Naive thymus-derived CD4-positive, alpha-beta T cell (primary cell): ENCODE measurements around the gene SSBP3. TPM values are rescaled to one million over a fixed set of nuclear protein-coding genes. Genes with fewer than 3 reads are reported as not detected.

Source experiments
- ATAC-seq: fragments of 150-1000 bp; cut with Tn5 transposase; 2 replicates; pipeline ENCODE4 v1.10.0; 2021; ENCODE audit warnings: mild to moderate bottlenecking, moderate library complexity
- CTCF ChIA-PET: fragments of 350-600 bp; sonication (Branson Sonifier 250); formaldehyde crosslinking; loops from one replicate; lab custom pipeline; 2021; ENCODE audit warnings: antibody characterized with exemption; lab: Charles Lee
- POLR2A ChIA-PET: fragments of 350-600 bp; sonication (Branson Sonifier 250); formaldehyde crosslinking; loops from one replicate; lab custom pipeline; 2021; ENCODE audit warnings: antibody characterized with exemption, inconsistent platforms; lab: Charles Lee
- DNase-seq, 9 donors: peaks; one replicate each; pipeline versions ENCODE4 v3.0.0 to v3.0.0-alpha.2; 2020 to 2022; ENCODE audit warnings: mixed read lengths in 1 of 9
- H3K27ac ChIP-seq: one replicate; pipeline ENCODE4 v1.7.0; 2013; ENCODE audit warnings: mild to moderate bottlenecking, low read depth, low read length, moderate library complexity
- H3K27me3 ChIP-seq, 2 donors: one replicate each; pipeline ENCODE4 v1.7.0; 2013; ENCODE audit warnings: low read length in 2 of 2, mild to moderate bottlenecking in 2 of 2, moderate library complexity in 2 of 2; ENCODE audit not compliant: control insufficient read depth in 2 of 2, insufficient read depth in 2 of 2
- H3K36me3 ChIP-seq, 3 experiments: 1 replicate in 2 of 3; 2 replicates in 1 of 3; pipeline ENCODE4 v1.7.0; 2013; ENCODE audit warnings: low read length in 3 of 3, mild to moderate bottlenecking in 3 of 3, moderate library complexity in 1 of 3; ENCODE audit not compliant: insufficient read depth in 3 of 3, control insufficient read depth in 2 of 3
- H3K4me1 ChIP-seq, 2 donors: one replicate each; pipeline ENCODE4 v1.7.0; 2013; ENCODE audit warnings: low read length in 2 of 2, mild to moderate bottlenecking in 2 of 2, moderate library complexity in 1 of 2; ENCODE audit not compliant: control insufficient read depth in 2 of 2, insufficient read depth in 2 of 2
- H3K4me3 ChIP-seq: 2 replicates; pipeline ENCODE4 v1.7.0; 2013; ENCODE audit warnings: mild to moderate bottlenecking, low read length
- H3K9me3 ChIP-seq, 3 experiments: 1 replicate in 2 of 3; 2 replicates in 1 of 3; pipeline ENCODE4 v1.7.0; 2013; ENCODE audit warnings: low read length in 3 of 3; ENCODE audit not compliant: control insufficient read depth in 2 of 3
- H3K27ac Mint-ChIP-seq, 9 donors: one replicate each; pipeline ENCODE4 v1.8.0; 2020 to 2022; ENCODE audit warnings: mixed read lengths in 9 of 9, mild to moderate bottlenecking in 8 of 9, moderate library complexity in 5 of 9, inconsistent platforms in 2 of 9
- H3K27me3 Mint-ChIP-seq, 5 donors: one replicate each; pipeline ENCODE4 v1.8.0; 2021 to 2022; ENCODE audit warnings: mixed read lengths in 5 of 5, mild to moderate bottlenecking in 1 of 5
- H3K36me3 Mint-ChIP-seq, 5 donors: one replicate each; pipeline ENCODE4 v1.8.0; 2020 to 2022; ENCODE audit warnings: mixed read lengths in 5 of 5, mild to moderate bottlenecking in 3 of 5, inconsistent platforms in 1 of 5
- H3K4me1 Mint-ChIP-seq, 7 donors: one replicate each; pipeline ENCODE4 v1.8.0; 2020 to 2022; ENCODE audit warnings: mixed read lengths in 7 of 7, mild to moderate bottlenecking in 3 of 7, inconsistent platforms in 1 of 7
- H3K4me3 Mint-ChIP-seq, 10 donors: one replicate each; pipeline ENCODE4 v1.8.0; 2020 to 2022; ENCODE audit warnings: mild to moderate bottlenecking in 10 of 10, mixed read lengths in 10 of 10, moderate library complexity in 6 of 10, inconsistent platforms in 2 of 10
- H3K9me3 Mint-ChIP-seq, 11 donors: one replicate each; pipeline ENCODE4 v1.8.0; 2020 to 2022; ENCODE audit warnings: mixed read lengths in 11 of 11, mild to moderate bottlenecking in 4 of 11, inconsistent platforms in 1 of 11, moderate library complexity in 1 of 11
- intact Hi-C, 2 donors: fragments of 100-400 bp; cut with micrococcal nuclease; formaldehyde crosslinking; loops; one replicate each; pipeline ENCODE4 v1.15.1; 2023
- polyA plus RNA-seq, 2 donors: library from polyadenylated mRNA; unstranded; fragments of 300-500 nt; fragmentation: Illumina TruSeq; gene quantifications; one replicate each; pipeline ENCODE4 v1.2.3, GENCODE V29; 2021
- total RNA-seq, 6 experiments: library from RNA in 5 of 6; stranded (reverse) in 5 of 6; gene quantifications; 1 replicate in 5 of 6; 2 replicates in 1 of 6; pipeline ENCODE4 v1.2.3 and lab custom pipeline; 2021 to 2026

Gene SSBP3
- total and polyA plus RNA-seq, 7 experiments from 2014 or later, result 19.4 to 124 (median 80.5) TPM

DNA sequence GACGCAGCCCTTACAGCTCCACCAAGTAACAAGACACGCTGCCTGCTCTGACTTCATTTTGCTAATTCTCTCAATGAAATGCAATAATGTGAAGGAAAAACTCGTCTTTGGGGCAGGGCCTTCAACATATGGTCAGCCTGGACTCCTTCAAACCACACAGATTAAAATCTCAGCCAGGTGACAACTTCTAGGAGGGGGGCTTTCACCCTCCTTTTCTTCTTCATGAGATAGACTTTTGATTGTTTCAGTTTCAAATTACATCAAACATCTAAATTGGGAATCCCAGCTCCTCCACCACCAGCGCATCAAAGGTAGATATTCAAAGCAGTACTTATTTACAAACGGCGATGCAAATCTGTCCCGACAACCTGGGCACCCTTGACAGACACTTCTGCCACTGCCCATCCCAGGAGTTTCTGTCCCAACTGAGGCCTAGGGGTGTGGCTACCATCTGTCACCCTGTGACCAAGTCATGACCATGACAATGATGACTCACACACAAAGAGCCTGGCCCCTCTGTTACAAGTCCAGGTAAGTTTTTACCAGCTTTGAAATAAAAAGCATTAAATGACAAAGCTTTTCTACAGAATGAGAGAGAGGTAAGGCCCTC is 29.7 kb downstream of the SSBP3 start:
- Mint-ChIP-seq H3K27me3 (no peaks in the 10 kb centered on the region), H3K9me3 (no peaks in the 10 kb centered on the region), H3K4me1 (peaks cover 68 to 98% (median 91%) of the 10 kb centered on the region in 7 donors), H3K36me3 (peaks cover 0 to 7% (median 4%) of the 10 kb centered on the region in 5 donors), H3K27ac (peak overlapping the region; percentile 58 to 94 (median 76)), H3K4me3 (peak overlapping the region; percentile 11 to 65 (median 45))
- peak in 3 of 9 donors; percentile 14 to 34 (median 30) for DNase-seq
- Histone ChIP-seq H3K9me3 (no peaks in the 10 kb centered on the region), H3K27ac (no peak overlapping the region), H3K27me3 (no peaks in the 10 kb centered on the region), H3K36me3 (peaks cover 0 to 14% (median 5%) of the 10 kb centered on the region in 3 experiments), H3K4me1 (peaks cover 15 to 51% of the 10 kb centered on the region in 2 donors), H3K4me3 (no peak overlapping the region)
- intact Hi-C loops, result loop anchor here in 1 of 2 donors (2.0 kb wide), 1 partner anchor 20 kb away; no protein-coding TSS in a partner anchor
- ChIA-PET POLR2A (interaction anchor here (0.5 kb wide), 1 partner anchor 110 kb away, joined by 4 read pairs; no protein-coding TSS in a partner anchor), CTCF (interaction anchor here (0.6 kb wide), 1 partner anchor 49 kb away, joined by 3 read pairs; no protein-coding TSS in a partner anchor)
- ATAC-seq, result peak; percentile 45

DNA sequence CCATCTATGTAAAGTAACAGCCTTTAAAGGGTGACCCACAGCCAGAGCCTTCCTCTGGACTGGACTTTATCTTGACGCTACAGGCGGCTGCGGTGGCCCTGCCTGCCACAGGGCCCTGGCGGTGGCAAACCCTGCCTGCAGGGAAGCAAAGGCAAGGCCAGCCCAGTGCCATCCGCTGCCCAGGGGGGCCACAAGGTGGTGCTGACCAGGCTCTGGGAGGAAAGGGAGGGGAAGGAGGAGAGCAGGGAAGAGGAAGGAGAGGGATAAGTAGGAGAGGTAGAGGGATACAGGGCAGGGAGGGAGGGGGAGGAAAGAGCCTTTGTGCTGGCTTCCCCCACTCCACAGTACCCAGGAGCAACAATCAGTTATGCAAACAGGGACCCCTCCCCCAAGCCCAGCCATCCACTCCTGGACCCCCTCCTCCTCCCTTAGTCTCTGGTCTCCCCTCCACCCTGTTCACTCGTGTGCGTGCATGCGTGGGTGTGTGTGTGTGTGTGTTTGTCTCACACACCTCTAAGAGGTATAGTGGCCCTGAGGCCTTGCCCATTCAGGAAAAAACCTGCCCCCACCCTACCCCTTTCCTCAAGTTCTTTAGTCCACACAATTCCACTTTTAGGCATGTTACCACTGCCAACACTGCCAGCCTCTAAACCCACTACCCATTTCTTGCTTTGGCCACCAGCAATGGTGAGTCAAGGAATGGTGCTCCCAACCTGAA is 30.3 kb downstream of the SSBP3 start:
- Mint-ChIP-seq H3K27me3 (no peaks in the 10 kb centered on the region), H3K36me3 (peaks cover 0 to 8% (median 3%) of the 10 kb centered on the region in 5 donors), H3K4me1 (peaks cover 72 to 99% (median 94%) of the 10 kb centered on the region in 7 donors), H3K9me3 (no peaks in the 10 kb centered on the region), H3K4me3 (peak overlapping the region in 8 of 10 donors; percentile 14 to 65 (median 49)), H3K27ac (peak overlapping the region; percentile 58 to 94 (median 76))
- no peak overlapping the region for H3K4me3 ChIP-seq
- ChIA-PET CTCF (no interaction called here), POLR2A (interaction anchor here (0.5 kb wide), 1 partner anchor 111 kb away, joined by 4 read pairs; no protein-coding TSS in a partner anchor)
- ATAC-seq (no peak), DNase-seq (no peak)
- intact Hi-C loops, result loop anchor here in 1 of 2 donors (2.0 kb wide), 1 partner anchor 19 kb away; no protein-coding TSS in a partner anchor
- H3K27ac ChIP-seq, result no peak overlapping the region
- H3K9me3 ChIP-seq, result no peaks in the 10 kb centered on the region
- no peaks in the 10 kb centered on the region for H3K27me3 ChIP-seq
- H3K36me3 ChIP-seq, result peaks cover 0 to 14% (median 5%) of the 10 kb centered on the region in 3 experiments
- H3K4me1 ChIP-seq, result peaks cover 12 to 51% of the 10 kb centered on the region in 2 donors

DNA sequence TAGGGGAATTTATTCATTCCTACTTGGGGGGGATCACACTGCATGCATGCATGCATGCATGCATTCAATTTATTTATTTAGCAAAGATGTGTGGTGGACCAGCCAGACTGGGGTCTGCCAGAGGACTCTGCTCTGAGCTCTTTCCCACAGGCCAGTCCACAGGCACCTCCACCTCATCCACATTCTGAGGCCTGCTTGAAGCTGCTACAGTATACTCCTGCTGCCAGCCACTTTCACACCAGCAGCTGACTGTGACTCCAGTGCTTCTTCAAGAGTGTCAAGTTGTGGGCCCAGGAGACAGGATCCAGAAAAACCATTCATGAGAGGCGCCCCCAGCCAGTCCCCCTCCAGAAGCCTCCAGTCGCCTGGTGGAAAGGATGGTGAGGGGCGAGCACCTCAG is 30.9 kb downstream of the SSBP3 start:
- peak overlapping the region in 3 of 10 donors; percentile 3 to 17 (median 6) for H3K4me3 Mint-ChIP-seq
- ChIA-PET CTCF (interaction anchor here (0.6 kb wide), 1 partner anchor 8 kb away, joined by 3 read pairs; no protein-coding TSS in a partner anchor), POLR2A (no interaction called here)
- no peak overlapping the region for H3K27ac ChIP-seq
- peaks cover 0 to 10% (median 0%) of the 10 kb centered on the region in 3 experiments for H3K36me3 ChIP-seq
- no peaks in the 10 kb centered on the region for H3K9me3 Mint-ChIP-seq
- H3K9me3 ChIP-seq, result no peaks in the 10 kb centered on the region
- no peak for ATAC-seq
- intact Hi-C loops, result no loop called here
- H3K36me3 Mint-ChIP-seq, result peaks cover 0 to 13% (median 3%) of the 10 kb centered on the region in 5 donors
- no peaks in the 10 kb centered on the region for H3K27me3 ChIP-seq
- no peaks in the 10 kb centered on the region for H3K27me3 Mint-ChIP-seq
- H3K4me1 Mint-ChIP-seq, result peaks cover 73 to 99% (median 95%) of the 10 kb centered on the region in 7 donors
- DNase-seq, result no peak
- peak overlapping the region in 2 of 9 donors; percentile 45 to 76 for H3K27ac Mint-ChIP-seq
- H3K4me3 ChIP-seq, result no peak overlapping the region
- peaks cover 7 to 51% of the 10 kb centered on the region in 2 donors for H3K4me1 ChIP-seq

DNA sequence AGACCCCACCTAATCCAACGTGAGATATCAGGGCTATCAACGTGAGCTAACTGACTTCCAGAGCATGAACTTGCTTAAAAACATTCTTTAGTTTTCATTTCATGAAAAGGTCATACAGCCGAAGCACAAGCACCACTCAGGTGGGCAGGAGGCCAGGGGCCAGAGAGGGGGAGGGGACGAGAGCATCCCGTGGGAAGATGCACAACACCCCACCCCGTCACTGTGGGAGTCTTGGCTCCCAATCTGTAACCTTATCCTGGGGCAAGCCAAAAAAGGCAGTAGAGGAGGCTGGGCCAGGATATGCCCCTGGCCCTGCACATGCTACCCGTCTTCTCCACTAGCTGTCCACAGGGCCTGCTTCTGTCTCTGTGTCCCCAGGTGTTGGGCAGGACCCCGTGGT is 31.4 kb downstream of the SSBP3 start:
- DNase-seq (no peak), ATAC-seq (no peak)
- H3K9me3 Mint-ChIP-seq, result no peaks in the 10 kb centered on the region
- ChIA-PET CTCF (interaction anchor here (0.6 kb wide), 1 partner anchor 8 kb away, joined by 3 read pairs; no protein-coding TSS in a partner anchor), POLR2A (interaction anchor here (0.6 kb wide), 1 partner anchor 75 kb away, joined by 3 read pairs; no protein-coding TSS in a partner anchor)
- intact Hi-C loops, result no loop called here
- Histone ChIP-seq H3K4me3 (no peak overlapping the region), H3K36me3 (peaks cover 0 to 9% (median 0%) of the 10 kb centered on the region in 3 experiments), H3K9me3 (no peaks in the 10 kb centered on the region), H3K4me1 (peaks cover 5 to 51% of the 10 kb centered on the region in 2 donors), H3K27me3 (no peaks in the 10 kb centered on the region), H3K27ac (no peak overlapping the region)
- peak overlapping the region in 5 of 10 donors; percentile 6 to 50 (median 19) for H3K4me3 Mint-ChIP-seq
- peaks cover 70 to 98% (median 95%) of the 10 kb centered on the region in 7 donors for H3K4me1 Mint-ChIP-seq
- H3K27ac Mint-ChIP-seq, result peak overlapping the region in 6 of 9 donors; percentile 2 to 87 (median 66)
- no peaks in the 10 kb centered on the region for H3K27me3 Mint-ChIP-seq
- H3K36me3 Mint-ChIP-seq, result peaks cover 0 to 19% (median 2%) of the 10 kb centered on the region in 5 donors

DNA sequence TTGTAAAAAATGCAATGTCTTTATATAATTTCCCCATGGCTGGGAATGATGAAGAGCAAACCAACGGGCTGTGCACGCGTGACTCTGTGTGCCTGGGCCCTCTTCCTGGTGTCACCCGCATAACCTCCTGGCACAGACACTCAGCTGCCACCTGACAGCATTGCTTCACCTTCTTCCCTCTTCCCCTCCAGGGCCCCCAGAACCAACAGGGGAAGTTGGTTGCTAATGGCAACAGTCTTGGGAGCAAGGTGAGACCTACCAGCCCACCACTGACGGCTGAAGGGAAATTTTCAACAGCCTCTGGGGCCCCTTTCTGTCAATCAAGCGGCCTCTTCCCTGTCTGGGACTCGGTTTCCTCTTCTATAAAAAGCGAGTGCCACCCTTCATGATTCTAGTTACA is 33.2 kb downstream of the SSBP3 start:
- H3K4me3 Mint-ChIP-seq, result peak overlapping the region in 8 of 10 donors; percentile 33 to 64 (median 54)
- H3K36me3 Mint-ChIP-seq, result peaks cover 0 to 25% (median 0%) of the 10 kb centered on the region in 5 donors
- peak overlapping the region in 8 of 9 donors; percentile 51 to 87 (median 84) for H3K27ac Mint-ChIP-seq
- H3K9me3 Mint-ChIP-seq, result no peaks in the 10 kb centered on the region
- H3K4me3 ChIP-seq, result no peak overlapping the region
- intact Hi-C loops, result no loop called here
- H3K9me3 ChIP-seq, result no peaks in the 10 kb centered on the region
- ATAC-seq (peak; percentile 39), DNase-seq (peak in 1 of 9 donors; percentile 17)
- H3K27ac ChIP-seq, result no peak overlapping the region
- H3K4me1 Mint-ChIP-seq, result peaks cover 61 to 95% (median 91%) of the 10 kb centered on the region in 7 donors
- POLR2A ChIA-PET, result no interaction called here
- H3K27me3 Mint-ChIP-seq, result no peaks in the 10 kb centered on the region
- CTCF ChIA-PET, result no interaction called here
- no peaks in the 10 kb centered on the region for H3K27me3 ChIP-seq
- peaks cover 0 to 14% (median 0%) of the 10 kb centered on the region in 3 experiments for H3K36me3 ChIP-seq
- peaks cover 5 to 45% of the 10 kb centered on the region in 2 donors for H3K4me1 ChIP-seq

DNA sequence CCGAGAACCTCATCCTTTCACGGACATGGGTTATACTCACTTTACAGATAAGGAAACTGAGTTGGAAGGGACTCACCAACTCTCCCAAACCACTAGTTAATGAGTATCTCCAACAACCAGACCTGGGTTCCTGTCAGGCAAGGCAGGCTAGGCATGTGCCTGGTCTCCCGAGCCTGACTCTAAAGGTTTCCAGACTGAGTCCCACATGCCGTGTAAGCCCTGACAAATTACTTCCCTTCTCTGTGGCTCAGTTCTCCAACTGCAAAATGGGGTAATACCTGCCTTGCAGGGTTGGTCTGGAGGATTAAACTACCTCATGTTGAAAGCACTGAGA is 34.3 kb downstream of the SSBP3 start:
- Mint-ChIP-seq H3K27ac (peak overlapping the region in 8 of 9 donors; percentile 35 to 87 (median 76)), H3K4me1 (peaks cover 52 to 93% (median 86%) of the 10 kb centered on the region in 7 donors), H3K36me3 (peaks cover 0 to 28% (median 0%) of the 10 kb centered on the region in 5 donors), H3K27me3 (no peaks in the 10 kb centered on the region), H3K9me3 (no peaks in the 10 kb centered on the region), H3K4me3 (peak overlapping the region in 6 of 10 donors; percentile 8 to 71 (median 48))
- Histone ChIP-seq H3K36me3 (peaks cover 0 to 14% (median 0%) of the 10 kb centered on the region in 3 experiments), H3K4me3 (no peak overlapping the region), H3K9me3 (no peaks in the 10 kb centered on the region), H3K4me1 (peaks cover 5 to 37% of the 10 kb centered on the region in 2 donors), H3K27ac (no peak overlapping the region), H3K27me3 (no peaks in the 10 kb centered on the region)
- CTCF ChIA-PET, result no interaction called here
- POLR2A ChIA-PET, result no interaction called here
- ATAC-seq, result no peak
- intact Hi-C loops, result no loop called here
- DNase-seq, result no peak
